Suprapubic skin (tissue), 4 donors: ENCODE data around the gene B4GALNT4. TPM values are rescaled to one million over a fixed set of nuclear protein-coding genes. Genes with fewer than 3 reads are reported as not detected.

Experiments used
- DNase-seq, 2 donors: peaks; one replicate each; pipeline ENCODE4 v3.0.0-alpha.2; 2019; ENCODE audit warnings: low spot score in 2 of 2
- H3K27ac ChIP-seq: fragments of 200-600 bp; sonication (generic); one replicate; pipeline ENCODE4 v1.5.1; 2019
- H3K27me3 ChIP-seq: fragments of 200-600 bp; sonication (generic); one replicate; pipeline ENCODE4 v1.5.1; 2019
- H3K36me3 ChIP-seq: fragments of 200-600 bp; sonication (generic); one replicate; pipeline ENCODE4 v1.5.1; 2019
- H3K4me1 ChIP-seq: fragments of 200-600 bp; sonication (generic); one replicate; pipeline ENCODE4 v1.5.1; 2019
- H3K4me3 ChIP-seq: fragments of 200-600 bp; sonication (generic); one replicate; pipeline ENCODE4 v1.5.1; 2019; ENCODE audit warnings: mild to moderate bottlenecking
- H3K9me3 ChIP-seq: fragments of 200-600 bp; sonication (generic); one replicate; pipeline ENCODE4 v1.5.1; 2019
- CTCF ChIP-seq, 2 donors: fragments of 200-600 bp in 1 of 2; fragments of 450-650 bp in 1 of 2; sonication (generic) in 1 of 2; IDR thresholded peaks; one replicate each; pipeline ENCODE4 v1.5.1; 2016 to 2019; ENCODE audit warnings: antibody characterized with exemption in 2 of 2, mild to moderate bottlenecking in 1 of 2, moderate library complexity in 1 of 2
- EP300 ChIP-seq: sonication (generic); formaldehyde crosslinking; IDR thresholded peaks from one replicate; pipeline ENCODE4 v1.6.1; 2017; ENCODE audit warnings: antibody characterized with exemption
- POLR2A ChIP-seq, 2 donors: fragments of 450-650 bp; IDR thresholded peaks; one replicate each; pipeline ENCODE4 v1.6.1; 2017; ENCODE audit warnings: antibody characterized with exemption in 2 of 2, mild to moderate bottlenecking in 2 of 2, moderate library complexity in 2 of 2
- POLR2AphosphoS5 ChIP-seq, 3 donors: sonication (generic); formaldehyde crosslinking; IDR thresholded peaks; one replicate each; pipeline ENCODE4 v1.6.1; 2017; ENCODE audit warnings: antibody characterized with exemption in 3 of 3
- WGBS: methylation state at CpG from one replicate; pipeline ENCODE4 v1.1.5; 2018; 5-methylcytosine and 5-hydroxymethylcytosine counted together
- total RNA-seq, 4 donors: library from RNA; depleted of rRNA; stranded (reverse); fragments of >200 nt; gene quantifications; one replicate each; pipeline ENCODE4 v1.1.0, GENCODE V29; 2016

B4GALNT4 gene
- total RNA-seq, 4 donors from 2014 or later, result 1.2 to 3.0 (median 1.6) TPM

DNA sequence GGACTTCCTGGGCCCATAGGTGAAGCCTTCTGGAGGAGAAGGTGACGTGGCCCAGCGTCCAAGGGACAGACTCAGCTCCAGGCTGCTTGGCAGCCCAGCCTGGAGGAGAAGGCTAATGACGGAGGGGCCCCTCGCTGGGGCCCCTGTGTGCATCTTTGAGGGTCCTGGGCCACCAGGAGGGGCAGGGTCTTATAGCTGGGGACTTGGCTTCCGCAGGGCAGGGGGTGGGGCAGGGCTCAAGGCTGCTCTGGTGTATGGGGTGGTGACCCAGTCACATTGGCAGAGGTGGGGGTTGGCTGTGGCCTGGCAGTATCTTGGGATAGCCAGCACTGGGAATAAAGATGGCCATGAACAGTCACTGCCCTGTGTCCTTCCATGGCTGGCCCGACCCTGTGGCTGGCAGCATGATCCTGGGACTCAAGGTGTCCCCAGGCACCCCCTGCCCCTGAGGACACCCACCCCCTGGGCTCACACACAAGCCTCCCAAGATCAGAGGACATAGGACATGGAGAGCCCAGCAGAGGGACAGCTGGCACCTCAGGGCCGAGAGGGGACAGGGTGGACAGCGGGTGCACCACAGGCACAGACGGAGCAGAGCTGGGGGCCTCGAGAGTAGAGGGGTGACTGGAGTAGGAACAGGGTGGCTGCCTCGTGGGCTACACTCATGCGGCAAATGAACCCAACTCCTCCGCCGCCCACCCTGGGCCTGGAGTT, 35.4 kb downstream of the B4GALNT4 start:
- Histone ChIP-seq H3K27me3 (peaks cover 8% of the 10 kb centered on the region), H3K27ac (no peak overlapping the region), H3K4me3 (no peak overlapping the region), H3K36me3 (peaks cover 27% of the 10 kb centered on the region), H3K9me3 (no peaks in the 10 kb centered on the region), H3K4me1 (peaks cover 37% of the 10 kb centered on the region)
- no peak for DNase-seq
- WGBS, result 84% methylated on average over 10 of the region's 14 CpGs
- TF ChIP-seq EP300, result no peak

DNA sequence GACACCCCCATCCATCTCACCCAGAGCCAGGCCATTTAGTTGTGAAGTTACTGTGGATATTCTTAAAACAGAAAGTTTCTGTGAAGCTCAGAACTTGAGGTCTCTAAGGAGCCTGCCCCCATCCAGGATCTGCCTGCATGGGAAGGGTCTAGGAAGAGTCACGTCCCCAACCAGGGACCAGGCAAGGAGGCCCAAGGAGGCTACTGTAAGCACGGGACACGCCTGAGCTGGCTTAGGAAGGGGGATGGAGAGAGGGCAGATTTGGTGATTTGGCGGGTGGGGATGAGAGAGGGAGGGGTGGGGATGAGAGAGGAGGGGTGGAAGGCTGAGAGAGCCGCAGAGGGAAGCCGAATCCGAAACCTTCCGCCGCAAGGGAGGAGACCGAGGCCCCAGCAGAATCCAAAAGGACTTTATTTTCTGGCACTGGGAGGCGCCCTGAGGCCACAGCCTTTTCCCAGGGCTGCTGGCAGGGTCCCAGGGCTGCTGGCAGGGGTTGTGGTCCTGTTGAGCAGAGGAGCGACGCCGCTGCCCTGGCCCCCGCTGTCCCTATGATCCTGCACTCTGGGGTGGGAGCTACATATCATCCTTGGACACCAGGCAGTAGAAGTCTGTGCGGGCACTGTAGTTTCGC, 36.1 kb downstream of the B4GALNT4 start:
- H3K27me3 ChIP-seq, result peaks cover under 1% of the 10 kb centered on the region
- H3K4me1 ChIP-seq, result peaks cover 37% of the 10 kb centered on the region
- DNase-seq, result no peak
- WGBS, result 43% methylated on average over 13 of the region's 17 CpGs
- H3K27ac ChIP-seq, result no peak overlapping the region
- peak overlapping the region; percentile 67 for H3K4me3 ChIP-seq
- H3K36me3 ChIP-seq, result peaks cover 20% of the 10 kb centered on the region
- no peak for TF ChIP-seq POLR2AphosphoS5 (IDR thresholded peaks at IDR 0.05)
- no peak for TF ChIP-seq POLR2A (IDR thresholded peaks at IDR 0.05)
- TF ChIP-seq EP300, result no peak
- H3K9me3 ChIP-seq, result no peaks in the 10 kb centered on the region

DNA sequence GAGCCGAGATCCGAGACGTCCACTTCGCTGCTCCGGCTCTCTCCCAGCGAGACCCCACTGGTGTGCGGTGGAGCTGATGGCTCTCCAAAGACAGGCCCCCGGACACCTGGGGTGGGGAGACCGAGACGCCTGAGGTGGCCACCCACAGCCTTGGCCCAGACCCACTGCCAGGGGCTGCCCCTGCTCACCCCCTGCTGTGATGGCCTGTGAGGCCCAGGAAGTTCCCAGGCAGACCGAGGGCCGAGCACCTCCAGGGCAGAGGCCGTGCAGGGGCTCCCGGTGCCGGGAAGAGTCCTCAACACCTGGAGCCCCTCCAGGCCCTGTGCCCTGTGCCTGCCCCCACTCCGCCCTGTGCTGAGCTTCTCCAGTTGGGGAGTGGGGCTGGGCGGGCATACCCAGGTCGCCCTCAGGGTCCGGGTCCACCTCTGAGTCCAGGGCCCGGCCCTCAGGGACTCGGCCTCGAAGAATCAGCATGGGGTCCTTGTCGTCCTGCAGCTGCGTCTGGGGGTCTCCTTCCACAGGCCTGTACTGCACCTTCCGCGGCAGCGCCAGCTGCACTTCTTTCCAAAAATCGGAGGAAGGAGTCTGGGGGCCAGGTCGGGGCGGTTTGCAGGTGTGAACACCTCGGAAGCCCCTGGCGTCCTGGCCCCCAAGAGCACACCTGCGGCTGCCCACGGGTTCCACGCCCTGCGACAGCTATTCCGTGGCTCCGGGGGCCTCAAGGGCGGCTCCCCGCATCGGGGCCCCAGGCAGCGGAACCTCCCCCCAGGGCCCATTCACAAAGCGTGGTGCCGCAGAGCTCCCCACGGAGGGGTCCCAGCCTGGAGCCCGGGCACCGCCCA, 36.9 kb downstream of the B4GALNT4 start:
- no peaks in the 10 kb centered on the region for H3K27me3 ChIP-seq
- H3K4me3 ChIP-seq, result peak overlapping the region; percentile 67
- WGBS, result 45% methylated on average over 8 of the region's 47 CpGs
- no peaks in the 10 kb centered on the region for H3K9me3 ChIP-seq
- no peak for TF ChIP-seq EP300
- TF ChIP-seq CTCF (IDR thresholded peaks at IDR 0.05), result no peak
- no peak for TF ChIP-seq POLR2A (IDR thresholded peaks at IDR 0.05)
- no peak for TF ChIP-seq POLR2AphosphoS5 (IDR thresholded peaks at IDR 0.05)
- H3K4me1 ChIP-seq, result peaks cover 37% of the 10 kb centered on the region
- peaks cover 19% of the 10 kb centered on the region for H3K36me3 ChIP-seq
- peak in 1 of 2 donors; percentile 73 for DNase-seq
- H3K27ac ChIP-seq, result peak overlapping the region; percentile 70

DNA sequence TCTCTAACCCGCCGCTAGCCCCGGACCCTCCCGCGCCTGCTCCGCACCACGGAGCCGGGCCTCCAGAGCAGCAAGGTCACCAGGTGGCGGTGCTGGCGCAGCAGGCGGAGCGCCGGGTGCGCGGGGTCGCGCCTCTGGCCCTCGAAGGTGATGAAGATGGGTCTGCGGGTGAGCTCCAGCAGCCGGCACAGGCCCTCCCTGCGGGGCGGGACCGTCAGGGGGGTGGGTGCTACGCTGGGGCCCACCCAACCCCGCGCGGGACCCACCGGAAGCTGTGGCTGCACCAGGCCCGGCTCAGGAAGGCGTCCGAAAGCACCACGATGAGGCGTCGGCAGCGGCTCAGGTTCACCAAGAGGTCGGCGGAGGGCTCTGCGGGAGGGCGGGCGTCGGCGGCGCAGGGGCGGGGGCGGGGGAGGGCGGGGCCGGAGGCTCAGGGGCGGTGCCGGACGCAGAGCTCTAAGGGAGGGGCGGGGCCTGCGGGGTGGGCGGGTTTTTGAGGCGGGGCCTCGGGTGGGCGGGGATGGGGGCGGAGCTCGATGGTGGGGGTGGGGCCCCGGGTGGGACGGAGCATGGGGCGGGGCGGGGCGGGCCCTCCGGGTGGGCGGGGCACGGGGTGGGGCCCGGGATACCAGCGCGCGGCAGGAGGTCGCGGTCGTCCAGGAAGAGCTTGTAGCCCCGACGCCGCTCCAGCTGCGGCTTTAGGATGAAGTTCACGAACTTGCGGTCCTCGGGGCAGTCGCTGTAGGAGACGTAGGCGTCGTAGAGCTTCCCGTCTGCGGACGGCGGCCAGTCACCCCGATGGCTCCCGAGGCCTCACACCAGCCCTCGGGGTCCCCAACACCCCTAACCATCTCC, 37.7 kb downstream of the B4GALNT4 start:
- H3K9me3 ChIP-seq, result no peaks in the 10 kb centered on the region
- H3K4me1 ChIP-seq, result peaks cover 37% of the 10 kb centered on the region
- H3K27me3 ChIP-seq, result no peaks in the 10 kb centered on the region
- peaks cover 19% of the 10 kb centered on the region for H3K36me3 ChIP-seq
- WGBS, result 0% methylated on average over 8 of the region's 91 CpGs
- peak overlapping the region; percentile 67 for H3K4me3 ChIP-seq
- H3K27ac ChIP-seq, result peak overlapping the region; percentile 70
- peak in 1 of 2 donors; percentile 91 for DNase-seq
- TF ChIP-seq POLR2AphosphoS5 (IDR thresholded peaks at IDR 0.05) (peak in 1 of 3 donors; percentile 26), CTCF (IDR thresholded peaks at IDR 0.05) (no peak), POLR2A (IDR thresholded peaks at IDR 0.05) (no peak), EP300 (no peak)

DNA sequence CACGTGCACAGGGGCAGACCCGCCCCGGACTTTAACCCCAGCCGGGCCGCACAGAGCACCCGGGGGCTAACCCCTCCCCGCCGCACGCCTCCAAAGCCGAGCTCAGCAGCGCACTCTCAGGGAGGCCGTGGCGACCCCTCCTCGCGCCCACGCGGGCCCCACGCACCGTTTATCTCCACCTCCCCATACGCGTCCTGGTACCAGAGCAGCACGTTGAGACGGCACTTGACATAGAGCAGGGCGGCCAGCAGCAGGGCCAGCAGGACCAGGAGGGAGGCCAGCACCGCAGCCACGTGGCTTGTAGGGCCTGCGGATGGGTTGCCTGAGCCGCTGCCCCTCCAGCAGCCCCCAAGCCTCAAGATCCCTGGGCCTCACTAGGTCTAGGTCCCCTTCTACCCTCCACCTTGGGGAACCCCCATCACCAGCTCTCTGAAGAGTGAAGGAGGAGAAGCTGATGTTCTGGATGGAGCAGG, 38.4 kb downstream of the B4GALNT4 start:
- no peaks in the 10 kb centered on the region for H3K27me3 ChIP-seq
- peak overlapping the region; percentile 3 for H3K4me3 ChIP-seq
- peaks cover 37% of the 10 kb centered on the region for H3K4me1 ChIP-seq
- H3K27ac ChIP-seq, result no peak overlapping the region
- no peaks in the 10 kb centered on the region for H3K9me3 ChIP-seq
- TF ChIP-seq CTCF (IDR thresholded peaks at IDR 0.05) (no peak), POLR2A (IDR thresholded peaks at IDR 0.05) (no peak), POLR2AphosphoS5 (IDR thresholded peaks at IDR 0.05) (no peak), EP300 (no peak)
- peaks cover 19% of the 10 kb centered on the region for H3K36me3 ChIP-seq
- 0% methylated on average over 1 of the region's 28 CpGs for WGBS
- DNase-seq, result no peak
